Left colon (tissue), 2 donors: Measurements from ENCODE around the gene SPO11. TPM values are rescaled to one million over a fixed set of nuclear protein-coding genes. Genes with fewer than 3 reads are reported as not detected.
A peak's percentile ranks its signal among the peaks of the same experiment; 100 is the strongest.

Experiments
- ATAC-seq: fragments of 200-7000 bp; cut with Tn5 transposase; one replicate; pipeline ENCODE4 v1.9.1; 2020; ENCODE audit warnings: mild to moderate bottlenecking, moderate library complexity
- DNase-seq, 2 donors: peaks; one replicate each; pipeline ENCODE4 v3.0.0-alpha.2; 2020
- intact Hi-C, 2 donors: fragments of 100-400 bp; cut with DNase I in 1 of 2; cut with micrococcal nuclease in 1 of 2; formaldehyde crosslinking; loops; one replicate each; pipeline versions ENCODE4 v1.11.2 to v1.14.0; 2022; cut with DNase I, micrococcal nuclease
- total RNA-seq, 2 donors: library from RNA; stranded (reverse); fragmentation: NEBNext Ultra II Directional; extraction: Animal tissue kit (Norgen Biotek cat#: 25700); gene quantifications; one replicate each; pipeline ENCODE4 v1.2.1, GENCODE V29; 2021
- donor health status: DM: no; HTN: no; CAD: no.
- donor health status: DM: yes; HTN: yes; CAD: no.

SPO11 gene
- total RNA-seq, 2 donors from 2014 or later: not detected

DNA sequence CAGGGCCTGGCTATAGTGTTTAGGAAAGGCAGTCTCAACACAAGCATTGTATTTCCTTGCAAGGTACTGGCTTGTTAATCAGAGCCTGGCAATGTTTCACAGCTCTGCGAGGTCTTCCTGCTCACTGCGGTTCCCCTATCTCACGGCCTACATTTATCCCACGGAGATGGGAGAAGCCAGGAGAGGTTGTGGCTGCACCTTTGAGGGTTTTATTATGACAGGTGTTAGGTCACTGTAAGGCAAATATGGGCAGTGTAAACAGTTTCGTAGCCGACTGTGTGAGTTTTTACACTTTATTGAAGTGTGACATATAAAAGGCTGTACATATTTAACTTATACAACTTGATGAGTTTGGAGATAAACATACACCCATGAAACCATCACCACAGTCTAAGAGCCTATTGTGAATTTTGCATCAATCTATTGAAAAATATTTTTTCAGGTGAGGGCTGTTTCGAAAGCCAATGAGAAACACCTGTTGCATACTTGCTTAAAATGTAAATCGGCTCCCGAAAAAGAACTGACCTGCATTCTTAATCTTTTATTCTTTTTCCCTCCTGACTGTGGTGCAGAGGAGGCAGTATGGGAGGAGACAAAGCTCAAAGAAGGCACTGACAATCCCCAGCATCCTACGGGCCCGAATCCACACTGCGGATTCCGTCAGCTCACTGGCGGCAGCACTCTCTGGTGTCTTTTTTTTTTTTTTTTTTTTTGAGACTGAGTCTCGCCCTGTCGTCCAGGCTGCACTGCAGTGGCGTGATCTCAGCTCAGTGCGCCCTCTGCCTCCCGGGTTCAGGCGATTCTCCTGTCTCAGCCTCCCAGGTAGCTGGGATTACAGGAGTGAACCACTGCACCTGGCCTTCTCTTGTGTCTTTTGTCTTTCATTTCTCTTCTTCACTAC, 54.1 kb downstream of the SPO11 start:
- ATAC-seq (peak; percentile 85), DNase-seq (peak; percentile 71 to 81)
- intact Hi-C loops: no loop called here

DNA sequence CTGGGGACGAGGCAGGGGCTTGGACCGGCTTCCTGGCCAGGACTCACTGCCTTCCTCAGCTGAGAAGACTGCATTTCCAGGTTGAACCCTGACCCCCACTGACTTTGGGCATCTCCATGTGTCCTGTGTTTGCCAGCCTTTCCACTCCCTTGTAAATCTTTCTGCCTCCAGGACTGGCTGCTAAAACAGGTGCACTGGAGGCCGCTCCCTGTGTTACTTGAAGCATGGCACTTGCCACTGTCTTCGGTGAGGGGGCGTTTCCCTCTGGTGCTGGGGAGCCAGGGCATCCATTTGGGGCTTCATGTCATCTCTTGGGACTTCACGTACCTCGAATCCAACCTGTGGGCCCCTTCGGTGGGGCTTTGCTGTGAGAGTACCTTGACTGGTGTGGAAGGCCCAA, 54.9 kb downstream of the SPO11 start:
- peak in 1 of 2 donors; percentile 51 for DNase-seq
- intact Hi-C loops: no loop called here
- peak; percentile 40 for ATAC-seq

DNA sequence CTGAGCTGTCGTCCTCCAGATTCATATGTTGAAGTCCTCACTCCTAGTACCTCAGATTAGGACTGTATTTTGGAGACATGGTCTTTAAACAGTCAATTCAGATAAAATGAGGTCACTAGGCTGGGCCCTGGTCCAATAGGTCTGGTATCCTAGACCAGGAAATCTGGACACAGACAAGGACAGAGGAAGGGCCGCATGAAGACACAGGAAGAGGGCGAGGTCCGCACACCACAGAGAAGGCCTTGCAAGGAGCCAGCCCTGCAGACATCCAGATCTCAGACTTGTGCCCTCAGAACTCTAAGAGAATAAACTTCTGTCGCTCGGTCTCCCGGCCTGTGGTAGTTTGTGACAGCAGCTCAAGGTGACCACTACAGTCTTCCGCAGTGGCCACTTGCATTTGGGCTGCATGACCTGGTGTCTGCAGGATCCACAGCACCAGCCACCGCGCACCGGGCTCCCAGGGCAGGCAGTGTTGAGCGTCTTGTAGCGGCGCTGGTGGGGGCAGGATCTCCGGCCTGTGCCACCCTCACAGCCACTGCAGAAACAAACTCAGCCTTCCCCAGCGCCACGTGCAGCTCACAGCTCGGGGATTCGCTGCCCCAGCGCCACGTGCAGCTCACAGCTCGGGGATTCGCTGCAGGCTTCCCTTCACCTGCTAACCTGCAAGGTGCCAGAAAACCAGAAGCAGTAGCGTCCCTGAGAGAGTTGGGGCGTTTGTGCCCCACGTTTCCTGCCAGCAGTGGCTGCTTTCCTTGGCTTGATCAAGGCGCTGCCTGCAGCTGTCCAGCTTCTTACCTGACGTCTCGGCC, 55.6 kb downstream of the SPO11 start:
- ATAC-seq (peak; percentile 27), DNase-seq (no peak)
- intact Hi-C loops: no loop called here

DNA sequence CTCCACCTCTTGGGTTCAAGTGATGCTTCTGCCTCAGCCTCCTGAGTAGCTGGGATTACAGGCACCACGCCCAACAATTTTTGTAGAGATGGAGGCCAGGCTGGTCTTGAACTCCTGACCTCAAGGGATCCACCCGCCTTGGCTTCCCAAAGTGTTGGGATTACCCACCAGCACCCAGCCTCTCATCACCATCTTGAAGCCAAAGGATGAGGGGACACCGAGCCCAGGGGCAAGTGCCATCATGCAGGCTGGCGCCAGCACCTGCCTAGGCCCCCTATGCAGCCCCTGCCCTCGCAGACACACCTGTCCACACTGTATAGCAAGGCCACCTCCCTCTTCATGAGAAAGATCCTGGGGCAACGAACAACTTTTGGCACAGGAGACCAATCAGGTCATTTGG, 56.3 kb downstream of the SPO11 start:
- no peak for DNase-seq
- no peak for ATAC-seq
- intact Hi-C loops: no loop called here

GRCh38 chr20:57386762-57387161, 57.2 kb downstream of the SPO11 start:
- intact Hi-C loops: no loop called here
- ATAC-seq (no peak), DNase-seq (no peak)

- intact Hi-C loops: no loop called here
- ATAC-seq: no peak
- no peak for DNase-seq
Measured at GRCh38 chr20:57387463-57387862, 57.9 kb downstream of the SPO11 start.

GRCh38 chr20:57387945-57388371, 58.4 kb downstream of the SPO11 start:
- peak in 1 of 2 donors; percentile 24 for DNase-seq
- intact Hi-C loops: no loop called here
- no peak for ATAC-seq

- peak; percentile 85 to 88 for DNase-seq
- peak; percentile 77 for ATAC-seq
- intact Hi-C loops: no loop called here
Measured at GRCh38 chr20:57388953-57389694, 59.5 kb downstream of the SPO11 start.

DNA sequence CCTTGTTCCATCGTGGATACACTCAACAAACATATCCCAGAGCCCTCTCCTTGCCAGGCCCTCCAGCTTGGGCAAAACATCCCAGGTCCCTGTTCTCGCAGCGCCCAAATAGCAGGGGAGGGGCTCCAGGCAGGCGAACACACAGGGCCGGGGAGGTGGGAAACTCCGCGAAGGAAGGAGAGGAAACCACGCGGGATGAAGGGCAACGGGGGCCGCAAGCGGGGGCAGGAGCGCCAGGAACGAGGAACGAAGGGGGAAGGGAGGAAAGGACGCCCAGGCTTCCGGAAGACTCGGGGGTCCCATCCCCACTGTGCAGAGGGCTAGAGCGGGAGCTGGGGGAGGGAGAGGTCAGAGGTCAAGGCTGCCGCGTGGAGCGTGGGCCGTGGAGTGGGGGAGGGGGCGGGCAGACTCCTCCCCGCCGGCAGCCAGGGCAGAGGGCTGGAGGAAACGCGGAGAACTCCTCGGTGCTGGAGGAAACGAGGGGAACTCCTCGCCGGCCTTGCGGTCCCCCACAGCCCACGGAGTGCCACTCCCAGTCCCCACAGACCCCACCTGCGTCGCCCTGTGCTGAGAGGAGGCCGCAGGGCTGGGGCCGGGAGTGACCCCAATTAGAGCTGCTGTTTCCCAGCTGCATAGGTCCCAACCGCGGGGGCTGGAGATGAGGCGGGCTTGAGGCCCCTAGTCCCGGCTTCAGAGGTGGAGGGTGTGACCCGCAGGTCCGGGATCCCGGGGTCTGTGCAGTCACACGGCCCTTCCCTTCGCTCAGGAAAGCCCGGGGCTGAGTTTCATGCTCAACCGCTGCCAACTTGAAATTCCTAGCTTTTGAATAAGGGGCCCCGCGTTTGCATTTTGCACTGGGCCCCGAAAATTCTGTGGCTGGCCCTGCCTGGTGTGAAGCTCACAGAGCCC, 60.3 kb downstream of the SPO11 start:
- DNase-seq (peak; percentile 56), ATAC-seq (no peak)
- intact Hi-C loops: no loop called here

DNA sequence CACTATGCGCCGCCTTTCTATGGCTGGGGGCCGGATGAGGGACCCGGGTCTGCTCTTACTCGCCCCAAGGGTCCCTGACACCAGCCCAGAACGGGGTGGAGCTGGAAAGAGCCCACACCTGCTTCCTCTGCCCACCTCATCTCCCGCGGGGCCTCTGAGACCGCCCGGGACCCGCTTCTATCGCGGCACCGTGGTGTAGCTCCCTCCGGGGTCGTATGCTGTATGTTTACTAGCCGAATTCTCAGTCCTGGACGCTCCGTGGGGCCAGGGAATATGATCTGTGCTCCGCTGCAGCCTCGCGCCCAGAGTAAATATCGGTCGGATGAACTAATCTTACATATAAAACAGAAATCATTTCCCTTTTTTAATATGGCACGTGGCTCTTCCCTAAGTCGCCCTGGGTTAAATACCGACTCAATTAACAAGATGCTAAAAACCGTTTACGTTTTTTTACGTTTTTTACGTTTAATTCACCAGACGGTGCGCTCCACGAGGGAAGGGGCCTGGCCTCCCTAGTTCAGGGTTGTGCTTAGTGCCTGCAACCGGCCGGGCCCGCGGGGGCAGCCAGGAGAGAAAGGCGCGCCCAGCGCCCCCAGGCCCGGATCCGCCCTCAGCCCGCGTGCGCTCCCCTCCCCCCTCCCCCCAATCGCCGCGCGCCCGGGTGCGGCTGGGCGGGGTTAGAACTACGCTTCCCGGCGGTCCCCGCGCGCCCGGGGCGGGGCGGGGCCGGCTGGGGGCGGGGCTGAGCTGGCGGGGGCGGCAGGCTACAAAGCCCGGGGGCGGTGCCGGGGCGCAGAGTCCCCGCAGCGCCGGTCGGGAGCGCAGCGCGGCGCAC, 61.2 kb downstream of the SPO11 start, which contains the start of gene RBM38:
RBM38 (plus strand) TSS at position 793 of the 835 bp plus-strand sequence. CDS start 186 bp downstream, outside the sequence.
- DNase-seq: peak; percentile 51 to 80
- intact Hi-C loops: no loop called here
- ATAC-seq: peak; percentile 71

DNA sequence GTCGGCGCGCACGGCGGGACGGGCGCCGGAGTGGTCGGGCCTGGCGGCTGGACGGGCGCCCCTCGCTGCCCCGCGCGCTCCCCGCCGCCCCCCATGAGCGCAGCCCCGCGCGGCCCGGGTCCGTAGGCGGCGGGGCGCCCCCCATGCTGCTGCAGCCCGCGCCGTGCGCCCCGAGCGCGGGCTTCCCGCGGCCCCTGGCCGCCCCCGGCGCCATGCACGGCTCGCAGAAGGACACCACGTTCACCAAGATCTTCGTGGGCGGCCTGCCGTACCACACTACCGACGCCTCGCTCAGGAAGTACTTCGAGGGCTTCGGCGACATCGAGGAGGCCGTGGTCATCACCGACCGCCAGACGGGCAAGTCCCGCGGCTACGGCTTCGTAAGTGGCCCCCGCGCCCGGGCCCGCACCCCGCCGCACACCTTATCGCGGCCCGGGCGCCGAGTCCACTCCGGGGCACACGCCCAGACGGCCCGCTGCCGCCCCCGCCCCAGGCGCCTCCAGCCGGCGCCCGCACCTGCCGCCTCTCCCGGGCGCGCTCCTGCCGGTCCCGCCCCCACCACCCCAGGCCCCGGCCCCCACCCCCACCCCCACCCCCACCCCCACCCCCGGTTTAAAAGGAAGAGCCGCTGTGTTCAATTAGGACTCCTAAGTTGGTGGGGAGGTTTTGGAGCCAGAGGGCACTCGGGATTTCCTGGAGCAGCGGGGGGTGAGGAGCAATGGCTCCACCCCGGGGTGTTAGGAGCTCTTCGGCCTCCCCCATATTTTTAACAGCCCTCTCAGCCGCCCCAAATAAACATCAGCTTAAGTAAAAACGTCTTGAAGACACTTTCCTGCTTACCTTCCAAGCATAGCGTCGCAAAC, 62.1 kb downstream of the SPO11 start:
- peak; percentile 46 to 54 for DNase-seq
- ATAC-seq: peak; percentile 25
- intact Hi-C loops: no loop called here

DNA sequence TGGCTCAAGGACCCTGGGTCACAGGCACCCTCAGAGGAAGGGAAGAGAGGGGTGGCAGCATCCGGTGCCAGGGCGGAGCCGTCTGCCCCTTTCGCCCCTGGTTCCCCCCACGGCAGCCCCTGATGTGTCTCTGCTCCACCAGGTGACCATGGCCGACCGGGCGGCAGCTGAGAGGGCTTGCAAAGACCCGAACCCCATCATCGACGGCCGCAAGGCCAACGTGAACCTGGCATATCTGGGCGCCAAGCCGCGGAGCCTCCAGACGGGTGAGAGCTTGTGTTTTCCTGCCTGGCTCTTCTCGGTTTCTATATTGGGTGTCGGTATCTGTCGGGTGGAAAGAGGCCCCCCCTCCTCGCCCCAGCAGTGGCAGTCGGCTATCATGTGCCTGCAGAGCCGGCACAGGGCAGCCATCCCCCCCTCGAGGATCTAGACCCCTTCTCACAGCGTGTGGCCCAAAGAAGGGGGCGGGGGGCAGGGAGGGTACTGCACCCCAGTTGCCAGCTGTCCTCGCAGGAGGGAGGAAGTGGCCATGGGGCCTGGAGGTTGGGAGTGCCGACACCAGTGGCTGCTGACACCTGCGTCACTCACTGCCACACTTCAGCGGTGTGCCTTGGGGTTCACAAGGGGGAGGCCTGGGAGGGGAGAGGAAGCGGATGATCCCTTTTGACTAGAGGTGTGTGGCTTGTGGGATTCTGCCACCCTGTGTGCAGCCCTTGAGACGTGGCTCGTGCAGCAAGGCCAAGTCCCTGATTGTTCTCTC, 63.1 kb downstream of the SPO11 start:
- DNase-seq (peak; percentile 69 to 74), ATAC-seq (peak; percentile 12)

More for the DNA sequence above, 63.1 kb downstream of the SPO11 start:
- intact Hi-C loops: no loop called here
